GM18517 (cell line): ENCODE data around the gene ST14.

Source experiments
- ATAC-seq: cut with Tn5 transposase; IDR thresholded peaks from one replicate; pipeline ENCODE4 v1.9.1; 2021; ENCODE audit warnings: mild to moderate bottlenecking, moderate library complexity; ENCODE audit not compliant: unreplicated experiment

ST14 gene

GRCh38 chr11:130133716-130134115 lies 25.9 kb upstream of the ST14 start:
- ATAC-seq: no peak

GRCh38 chr11:130136107-130136506 lies 23.5 kb upstream of the ST14 start:
- no peak for ATAC-seq

GRCh38 chr11:130137999-130138398 lies 21.6 kb upstream of the ST14 start:
- ATAC-seq: no peak

DNA sequence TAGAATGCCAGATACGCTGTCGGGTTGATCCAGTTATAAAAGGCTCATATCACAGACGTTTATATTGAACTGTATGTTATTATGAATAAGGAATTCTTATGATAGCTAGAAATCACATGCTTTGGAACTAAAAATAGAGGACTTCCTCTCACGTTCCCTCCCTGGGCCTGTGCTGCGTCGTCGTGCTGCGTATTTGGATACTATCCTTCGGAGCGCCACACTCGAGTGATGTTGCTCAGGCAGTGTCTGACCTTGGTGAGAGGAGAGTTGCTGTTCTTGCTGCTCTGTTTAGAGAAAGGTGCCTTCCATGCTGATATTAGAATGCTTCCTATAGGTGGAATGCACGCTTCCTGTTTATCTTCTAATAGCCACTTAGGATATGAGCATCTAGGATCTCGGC lies 20.2 kb upstream of the ST14 start:
- no peak for ATAC-seq

GRCh38 chr11:130141561-130142341 lies 17.8 kb upstream of the ST14 start:
- no peak for ATAC-seq

- ATAC-seq: no peak
Measured at GRCh38 chr11:130144141-130144540, 15.4 kb upstream of the ST14 start.

DNA sequence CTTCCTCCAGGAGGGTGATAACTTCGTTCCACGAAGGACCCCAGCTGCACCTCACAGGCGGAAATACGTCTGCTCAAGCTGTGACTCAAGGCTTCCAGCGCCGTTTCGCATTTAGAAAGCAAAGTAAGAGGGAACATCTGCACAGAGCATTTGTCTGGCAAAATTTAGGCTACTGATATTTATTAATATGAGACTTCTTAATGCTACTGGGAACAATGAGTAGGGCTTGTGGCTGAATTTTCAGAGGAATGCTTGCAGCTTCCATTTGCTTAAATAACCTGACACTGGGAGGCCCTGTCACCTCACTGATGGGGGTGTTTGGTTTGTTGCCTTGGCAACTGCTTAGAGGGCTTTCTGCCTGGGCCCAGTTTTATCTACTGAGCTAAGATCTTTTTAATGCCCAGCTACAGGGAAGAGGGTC lies 14.7 kb upstream of the ST14 start:
- ATAC-seq: no peak

DNA sequence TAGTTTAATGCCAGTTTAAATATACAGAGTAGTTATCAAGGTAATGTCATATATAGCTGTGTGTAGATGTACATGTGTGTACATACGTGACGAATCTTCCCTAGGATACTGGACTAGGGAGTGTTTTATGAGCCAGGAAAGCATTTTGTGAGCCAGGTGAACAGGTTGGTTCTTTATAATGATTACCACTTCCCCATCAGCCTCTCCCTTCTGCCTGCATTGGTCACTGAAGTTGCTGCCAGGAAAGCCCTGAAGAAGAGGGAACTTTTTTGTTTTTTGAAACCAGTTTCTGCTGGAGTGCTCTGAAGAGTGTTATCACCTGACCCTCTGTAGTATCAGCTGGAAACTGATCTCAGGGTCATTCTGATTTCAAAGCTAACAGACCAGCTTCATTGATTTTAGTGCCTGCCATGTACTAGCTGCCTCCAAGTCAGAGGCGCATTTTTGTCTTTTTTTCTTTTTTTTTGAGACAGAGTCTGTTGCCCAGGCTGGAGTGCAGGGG lies 14.2 kb upstream of the ST14 start:
- no peak for ATAC-seq

DNA sequence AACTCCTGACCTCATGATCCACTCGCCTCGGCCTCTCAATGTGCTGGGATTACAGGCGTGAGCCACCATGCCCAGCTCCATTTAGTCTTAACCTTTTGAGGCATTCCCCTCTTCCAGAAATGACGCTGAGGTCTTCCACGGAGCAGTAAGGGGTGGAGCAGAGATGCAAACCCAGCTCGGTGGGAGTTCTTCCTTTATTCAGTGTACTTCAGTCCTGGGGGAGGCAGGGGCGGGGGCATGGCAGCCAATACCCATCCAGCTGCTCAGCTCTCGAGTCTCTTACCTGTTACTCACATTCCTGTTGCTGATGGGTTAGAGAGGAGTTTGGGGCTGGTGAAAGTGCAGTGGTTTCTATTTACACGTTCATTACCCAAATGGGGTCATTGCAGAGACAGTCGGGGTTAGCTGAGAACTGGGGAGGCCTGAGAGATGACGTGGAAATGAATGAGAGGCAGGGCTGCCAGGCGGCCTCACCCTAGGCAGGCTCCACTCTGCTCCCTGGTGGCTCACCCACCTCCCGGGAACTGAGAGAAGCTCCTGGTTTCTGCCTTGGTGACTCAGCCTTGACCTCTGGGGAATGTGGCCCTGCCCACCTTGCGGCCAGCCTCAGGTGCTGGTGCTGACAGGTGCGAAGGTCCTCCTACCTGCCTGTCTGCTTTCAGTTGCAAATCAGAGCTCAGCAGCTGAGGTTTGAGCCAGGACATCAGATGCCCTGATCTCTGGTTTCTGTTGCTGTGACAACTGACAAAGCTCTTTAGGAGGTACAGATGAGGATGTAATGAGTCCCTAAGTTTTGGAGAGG lies 13.4 kb upstream of the ST14 start:
- ATAC-seq: peak; percentile 42

GRCh38 chr11:130146796-130147195 lies 12.8 kb upstream of the ST14 start:
- ATAC-seq: peak; percentile 38

DNA sequence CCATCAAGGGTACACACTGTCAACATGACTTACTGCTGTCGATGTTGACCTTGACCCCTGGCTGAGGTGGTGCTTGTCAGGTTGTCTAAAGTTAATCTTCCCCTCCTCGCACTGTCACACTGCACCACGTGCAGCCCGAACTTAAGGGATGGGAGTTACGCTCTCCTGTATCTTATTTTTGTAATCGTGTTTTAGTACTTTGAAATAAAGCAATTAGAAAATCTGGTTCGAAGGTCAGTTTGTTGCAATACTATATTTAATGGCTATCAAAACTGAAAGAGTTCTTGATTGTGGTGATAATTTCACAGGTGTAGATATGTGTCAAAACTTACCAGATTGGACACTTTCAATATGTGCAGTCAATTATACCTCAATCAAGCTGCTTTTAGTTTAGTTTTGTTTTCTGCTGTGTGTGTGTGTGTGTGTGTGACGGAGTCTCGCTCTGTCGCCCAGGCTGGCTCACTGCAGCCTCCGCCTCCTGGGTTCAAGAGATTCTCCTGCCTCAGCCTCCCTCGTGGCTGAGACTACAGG lies 10.7 kb upstream of the ST14 start:
- peak; percentile 43 for ATAC-seq

DNA sequence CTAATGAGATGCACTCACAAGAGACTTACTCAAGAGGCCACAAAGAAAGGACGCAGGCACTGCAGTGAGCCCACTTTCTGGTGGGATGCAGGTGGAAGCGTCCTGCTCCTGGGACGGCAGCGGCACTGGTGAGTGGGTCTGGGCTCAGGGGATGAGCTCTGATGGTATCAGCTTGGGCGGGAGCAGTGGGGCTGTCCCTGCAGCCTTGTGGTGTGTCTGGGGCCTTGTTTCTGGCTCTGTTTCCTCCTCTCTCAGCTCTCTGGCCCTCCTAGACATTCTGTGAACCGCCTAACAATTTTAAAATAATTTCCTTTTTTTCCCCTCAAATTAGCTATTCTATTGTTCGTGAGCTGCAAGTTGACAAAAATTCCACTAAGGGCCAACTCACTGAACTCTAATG lies 8.8 kb upstream of the ST14 start:
- no peak for ATAC-seq

DNA sequence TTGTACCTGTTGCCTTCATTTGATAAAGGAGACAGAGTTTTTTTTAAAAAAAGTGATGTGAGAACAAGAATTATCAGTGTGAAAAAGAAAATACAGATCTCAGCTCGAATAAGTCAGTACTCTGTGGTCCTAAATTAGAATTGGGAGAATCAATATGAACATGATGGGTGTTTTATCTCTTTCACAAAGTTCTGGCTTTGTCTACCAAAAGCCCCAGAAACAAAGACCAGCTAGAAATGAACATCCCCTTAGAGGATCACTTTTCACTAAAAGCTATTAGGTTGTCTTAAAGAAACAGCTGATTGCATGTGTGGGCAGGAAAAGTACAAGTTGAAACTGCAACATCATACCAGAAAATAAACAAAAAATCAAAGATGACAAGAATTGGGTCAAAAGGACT lies 8.4 kb upstream of the ST14 start:
- peak; percentile 34 for ATAC-seq

DNA sequence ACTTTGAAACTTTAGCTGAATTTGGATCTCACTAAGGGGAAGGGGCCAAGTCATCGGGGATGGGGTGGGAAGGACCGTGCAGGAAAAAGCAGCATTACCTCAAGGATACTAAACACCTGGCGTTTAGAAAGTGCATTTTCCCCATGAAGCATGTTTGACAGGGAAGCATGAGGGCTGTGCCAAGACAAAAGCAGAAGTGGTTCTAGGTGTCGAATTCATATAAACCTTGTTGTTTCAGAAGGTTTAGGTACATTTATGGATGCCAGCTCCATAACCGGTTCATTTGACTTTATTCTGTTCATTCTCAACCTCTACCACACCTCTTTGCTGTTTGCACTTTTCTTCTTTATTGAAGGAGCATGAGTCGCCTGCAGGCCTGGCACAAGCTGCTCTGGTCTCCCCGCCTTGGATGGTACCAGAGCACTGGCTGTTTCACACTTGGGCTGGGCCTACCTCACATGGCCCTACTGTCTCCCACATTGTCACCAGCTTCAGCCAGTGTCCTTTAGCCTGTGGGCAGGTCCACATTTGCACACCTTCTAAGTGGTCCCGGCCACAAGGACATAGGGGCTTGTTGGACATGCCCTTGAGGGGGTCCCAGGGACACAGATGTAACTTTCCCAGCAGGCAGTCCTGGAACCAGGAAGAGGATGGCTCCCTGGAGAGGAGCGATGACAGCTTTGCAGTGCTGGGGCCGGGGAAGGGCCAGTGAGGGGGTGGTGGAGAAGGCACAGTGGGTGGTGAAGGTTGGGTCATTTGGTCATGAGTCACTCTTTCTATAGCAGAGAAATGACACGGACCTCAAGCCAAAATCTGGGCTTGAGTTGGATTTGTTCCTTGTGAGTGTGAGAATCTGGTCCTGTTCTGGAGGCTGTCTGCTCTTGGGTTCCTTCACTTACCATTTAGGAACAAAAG lies 3.2 kb upstream of the ST14 start:
- no peak for ATAC-seq

GRCh38 chr11:130157101-130157500 lies 2.5 kb upstream of the ST14 start:
- no peak for ATAC-seq

GRCh38 chr11:130157840-130158239 lies 1.7 kb upstream of the ST14 start:
- no peak for ATAC-seq

- ATAC-seq: no peak
Measured at GRCh38 chr11:130159139-130159538, 443 bp upstream of the ST14 start.

GRCh38 chr11:130160498-130161155 lies 1.0 kb downstream of the ST14 start:
- no peak for ATAC-seq

- ATAC-seq: no peak
Measured at GRCh38 chr11:130161441-130162145, 2.0 kb downstream of the ST14 start.

DNA sequence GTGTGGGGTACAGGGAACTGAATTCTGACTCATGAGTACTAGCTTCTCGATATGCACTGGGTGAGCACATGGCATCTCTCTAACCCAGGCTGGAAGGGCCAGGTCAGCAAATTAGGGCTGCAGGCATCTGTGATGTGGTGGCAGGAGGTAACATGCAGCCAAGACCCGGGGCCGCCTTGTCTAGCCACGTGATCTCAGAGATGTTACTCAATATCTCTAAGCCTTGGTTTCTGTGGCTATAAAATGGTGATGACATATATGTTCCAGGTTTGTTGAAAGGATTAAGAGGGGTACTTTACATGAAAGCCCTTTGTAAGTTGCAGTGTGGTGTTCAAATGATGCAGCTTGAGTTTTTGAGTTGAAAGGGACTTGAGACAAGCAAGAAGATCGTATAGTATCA lies 3.2 kb downstream of the ST14 start:
- no peak for ATAC-seq
